GM04504 (cell line): Measurements from ENCODE around the gene SMOC1.

Experiments used
- DNase-seq: peaks from one replicate; pipeline ENCODE4 v3.0.0-alpha.2; 2012; ENCODE audit warnings: low read depth

The SMOC1 gene

DNA sequence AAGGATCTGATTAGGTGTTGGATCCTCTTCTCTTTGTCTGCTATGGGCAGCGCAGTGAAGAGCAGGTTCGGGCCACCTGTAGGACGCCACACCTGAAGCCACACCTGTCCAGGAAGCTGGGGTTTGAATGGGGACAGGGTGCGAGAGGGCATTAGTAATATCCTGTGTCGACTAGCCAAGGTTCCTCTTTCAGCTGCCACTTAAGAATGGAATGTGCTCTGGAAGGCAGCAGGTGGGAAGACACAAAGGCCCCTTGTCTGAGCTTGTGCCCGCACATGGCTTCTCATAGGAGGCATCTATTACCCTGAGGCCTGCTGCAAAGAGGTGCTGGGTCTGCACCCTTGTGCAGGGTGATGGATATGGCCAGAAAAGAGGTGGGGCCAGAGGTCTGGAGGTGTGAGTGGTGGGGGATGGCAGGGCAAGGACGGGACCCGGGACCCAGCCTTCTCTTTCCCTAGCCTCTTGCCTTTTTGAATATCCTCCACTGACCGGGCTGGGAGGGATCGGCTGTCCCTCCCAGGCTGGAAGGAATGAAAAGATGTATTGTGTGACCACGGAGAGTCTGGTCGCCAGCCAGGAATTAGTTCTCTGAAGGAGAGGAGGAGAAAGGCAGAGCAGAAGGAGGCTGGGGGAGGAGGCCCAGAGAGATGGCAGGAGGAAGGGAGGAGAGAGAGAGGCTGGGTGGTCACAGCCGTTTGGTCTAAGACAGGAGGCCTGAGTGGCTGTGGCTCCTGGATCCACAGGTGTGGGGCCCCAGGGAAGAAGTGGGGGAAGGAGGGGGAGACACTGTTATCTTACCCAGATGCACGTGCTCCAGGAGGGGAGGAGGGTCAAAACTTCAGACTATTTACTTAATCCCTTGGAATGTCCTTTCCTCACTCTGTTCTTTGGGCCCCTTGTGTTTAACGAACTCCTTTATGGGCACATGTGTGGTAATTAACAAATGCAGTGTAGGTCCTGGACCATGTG lies 101.5 kb downstream of the SMOC1 start:
- DNase-seq = no peak

DNA sequence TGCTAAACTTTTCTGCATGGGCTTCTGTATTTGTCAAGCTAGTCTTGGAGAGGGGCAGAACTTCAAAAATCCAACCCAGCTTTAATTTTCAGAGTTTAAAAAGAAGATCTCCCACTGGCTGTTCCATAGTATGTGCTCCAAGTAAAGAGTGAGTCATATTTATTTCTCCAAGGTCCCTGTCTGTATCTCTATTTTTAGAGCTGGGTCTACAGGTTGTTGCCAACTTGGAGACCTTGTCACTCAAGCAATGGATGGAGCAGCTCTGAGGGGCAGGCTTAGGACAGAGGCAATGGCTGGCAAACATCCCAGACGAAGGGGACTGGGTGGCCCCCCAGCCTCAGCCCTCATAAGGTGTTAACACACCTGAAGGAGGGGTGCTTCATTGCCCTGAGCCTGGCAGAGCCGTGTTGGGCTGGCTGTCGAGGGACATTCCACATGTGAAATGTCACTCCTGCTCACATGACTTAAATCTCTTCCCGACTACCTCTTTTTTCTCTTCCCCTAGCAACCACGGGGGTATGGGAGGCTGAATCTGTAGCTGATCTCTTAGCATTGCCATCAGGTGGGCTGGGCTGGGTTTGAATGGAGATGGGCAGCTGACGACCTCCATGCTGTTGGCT lies 103.1 kb downstream of the SMOC1 start:
- DNase-seq = no peak

DNA sequence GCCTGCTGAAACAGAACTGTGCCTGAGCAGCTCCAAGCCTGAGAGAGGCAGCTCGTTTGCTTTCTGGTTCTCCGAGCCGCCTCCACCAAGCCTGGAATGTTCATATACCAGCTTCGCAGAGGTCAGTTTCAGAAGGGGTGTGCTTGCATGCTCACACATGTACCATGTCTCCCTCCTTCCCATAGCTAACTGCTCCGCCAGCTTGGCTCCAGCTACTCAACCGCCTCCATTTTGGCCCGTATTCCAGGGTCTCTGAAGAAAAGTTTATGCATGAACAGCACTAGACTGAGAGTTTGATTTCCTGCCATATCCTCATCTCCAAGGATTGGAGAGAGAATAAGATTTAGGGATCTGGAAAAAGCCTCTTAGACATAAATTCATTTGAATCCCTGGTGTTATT lies 103.7 kb downstream of the SMOC1 start:
- no peak for DNase-seq

DNA sequence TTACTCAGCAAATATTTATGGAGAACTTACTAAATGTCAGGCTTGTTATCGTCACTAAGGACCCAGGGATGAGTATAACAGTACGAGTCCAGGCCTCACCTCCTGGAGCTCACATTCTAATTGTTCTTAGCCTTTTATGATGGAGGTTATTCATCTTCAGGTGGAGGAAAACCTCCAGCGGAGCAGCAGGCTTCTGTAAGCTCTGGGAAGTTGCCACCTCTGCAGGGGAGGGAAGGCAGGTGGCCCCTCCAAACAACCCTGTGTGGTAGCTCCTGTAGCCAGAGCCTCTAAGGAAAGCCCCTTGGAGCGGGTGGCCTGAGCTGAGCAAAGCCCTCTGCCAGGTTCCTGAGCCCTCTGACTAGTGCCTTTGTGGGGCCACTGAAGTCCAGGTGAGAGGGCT lies 104.1 kb downstream of the SMOC1 start:
- no peak for DNase-seq

DNA sequence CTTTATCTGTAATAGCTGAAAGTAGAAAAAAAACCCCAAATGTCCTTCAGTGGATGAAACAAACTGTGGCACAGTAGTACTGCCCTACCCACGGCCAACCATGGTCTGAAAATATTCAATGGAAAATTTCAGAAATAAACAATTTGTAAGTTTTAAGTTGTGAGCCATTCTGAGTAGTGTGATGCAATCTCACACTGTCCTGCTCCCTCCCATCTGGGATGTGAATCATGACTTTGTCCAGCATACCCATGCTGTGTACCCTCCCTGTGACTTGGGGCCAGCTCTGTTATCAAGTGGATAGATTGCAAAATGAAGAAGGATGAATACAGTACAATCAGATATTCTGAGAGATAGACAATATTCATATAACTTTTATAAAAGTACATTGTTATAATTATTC lies 106.2 kb downstream of the SMOC1 start:
- no peak for DNase-seq

DNA sequence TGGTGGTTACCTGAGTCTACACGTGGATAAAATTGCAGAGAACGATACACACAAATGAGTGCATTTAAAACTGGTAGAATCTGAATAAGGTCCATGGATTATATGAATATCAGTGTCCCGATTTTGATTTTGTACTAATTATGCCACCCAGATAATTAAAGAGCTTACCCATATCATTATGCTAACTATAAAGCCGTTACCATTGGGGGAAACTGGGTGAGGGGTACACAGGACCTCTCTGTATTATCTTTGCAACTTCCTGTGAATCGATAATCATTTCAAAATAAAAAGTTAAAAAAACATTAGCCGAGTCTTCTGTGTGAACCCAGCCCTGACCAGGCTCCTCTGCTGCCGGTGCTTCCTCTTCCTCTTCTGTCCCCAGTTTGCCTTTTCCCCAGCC lies 107.1 kb downstream of the SMOC1 start:
- DNase-seq = no peak

DNA sequence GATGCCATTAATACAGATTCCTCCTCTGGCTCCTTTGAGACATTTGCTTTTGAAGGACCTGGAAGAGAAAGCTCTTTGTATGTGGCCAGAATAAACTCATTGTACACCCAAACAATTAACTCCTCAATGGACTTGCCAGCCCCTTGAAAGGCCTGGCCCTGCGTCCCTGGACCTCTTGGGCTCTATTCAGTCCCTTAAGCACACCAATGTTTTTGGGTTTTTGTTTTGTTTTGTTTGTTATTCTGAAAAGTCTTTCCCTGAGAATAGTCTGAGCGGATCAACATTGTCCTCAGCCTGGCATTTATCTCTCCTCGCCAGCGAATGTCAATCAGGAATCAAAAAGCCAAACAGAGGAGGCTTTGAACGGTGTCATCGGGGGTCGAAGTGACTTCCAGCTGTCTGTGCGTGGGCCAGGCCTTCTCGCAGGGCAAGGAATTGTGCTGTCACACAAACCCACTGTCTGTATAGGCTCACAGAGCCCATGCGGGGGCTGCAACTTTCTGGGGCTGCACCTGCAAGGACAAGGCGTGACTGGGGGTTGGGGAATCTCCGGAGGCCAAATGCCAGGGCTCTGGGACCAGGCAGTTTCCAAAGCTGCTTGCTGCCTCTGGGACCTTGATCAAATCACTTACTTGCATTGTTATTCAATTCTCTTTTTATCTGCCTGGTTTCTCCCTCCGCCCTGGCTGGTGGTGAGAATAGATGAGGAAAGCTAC lies 108.3 kb downstream of the SMOC1 start:
- DNase-seq = no peak

DNA sequence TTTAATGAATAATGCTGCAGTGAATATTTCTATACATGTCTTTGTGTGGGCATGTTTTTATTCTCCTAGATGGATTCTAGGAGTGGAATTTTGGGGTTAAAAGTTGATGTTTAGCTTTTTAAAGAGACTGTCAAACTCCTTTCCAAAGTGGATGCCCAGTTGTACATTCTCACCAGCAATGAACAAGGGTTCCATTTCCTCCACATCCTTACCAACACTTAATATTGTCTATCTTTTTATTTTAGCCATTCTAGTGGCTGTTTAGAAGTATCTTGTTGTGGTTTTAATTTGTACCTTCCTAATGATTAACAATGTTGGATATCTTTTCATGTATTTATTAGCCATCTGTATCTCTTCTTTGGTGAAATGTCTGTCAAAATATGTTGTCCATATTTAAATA lies 109.8 kb downstream of the SMOC1 start:
- no peak for DNase-seq

DNA sequence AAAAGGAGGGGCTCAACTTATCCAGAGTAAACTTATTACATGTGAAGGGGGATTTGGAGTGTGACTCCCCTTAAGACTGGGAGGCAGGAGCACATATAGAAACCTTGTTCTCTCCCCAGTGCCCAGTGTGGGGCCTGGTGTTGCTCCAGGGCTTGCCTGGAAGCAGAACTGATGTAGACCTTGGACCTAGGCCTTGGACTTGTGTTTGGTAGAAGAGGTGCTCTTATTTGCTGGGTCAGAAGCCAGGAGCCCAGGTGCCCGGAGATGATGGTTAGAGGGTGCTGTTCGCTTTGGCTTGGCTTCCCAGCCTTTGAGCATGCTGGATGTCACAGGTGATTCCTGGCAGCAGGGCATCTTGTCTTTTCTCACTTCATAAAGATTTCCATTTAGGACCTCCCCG lies 110.4 kb downstream of the SMOC1 start:
- DNase-seq = no peak

DNA sequence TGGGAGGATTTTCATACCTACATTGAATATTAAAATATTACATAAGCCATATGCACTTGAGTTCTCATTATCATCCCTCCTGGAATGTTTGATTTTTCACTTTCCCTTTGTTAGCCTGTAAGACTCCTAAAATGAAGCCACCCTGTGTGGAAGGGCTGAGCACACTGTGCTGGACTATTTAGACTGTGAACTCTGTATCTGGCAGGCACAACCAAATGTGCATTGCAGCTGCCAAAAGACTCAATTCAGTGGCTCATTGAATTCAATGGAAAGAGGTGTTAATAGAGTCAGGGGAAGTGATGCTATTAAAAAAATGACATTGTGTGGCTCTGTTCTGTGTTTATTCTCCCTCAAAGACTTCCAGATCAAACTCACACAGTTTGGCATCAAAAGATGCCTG lies 111.1 kb downstream of the SMOC1 start:
- DNase-seq = no peak

DNA sequence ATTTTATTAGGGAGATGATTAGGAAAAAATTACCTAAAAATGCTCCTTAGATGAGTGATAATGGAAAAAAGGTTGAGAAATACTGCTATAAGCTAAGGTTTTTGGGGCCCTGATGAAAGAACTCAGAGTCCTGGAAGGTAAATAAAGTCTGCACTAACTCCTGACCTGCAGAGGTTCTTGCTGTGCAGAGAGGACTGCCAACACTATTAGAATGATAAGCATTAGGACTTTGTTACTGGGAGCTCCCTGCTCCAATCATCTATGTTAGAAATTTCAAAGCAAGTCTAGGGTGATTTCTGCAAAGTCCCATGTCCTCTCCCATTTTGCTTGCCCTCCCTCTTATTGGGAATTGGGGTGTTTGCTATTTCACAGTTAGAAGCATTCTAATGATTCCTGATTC lies 112.2 kb downstream of the SMOC1 start:
- no peak for DNase-seq

DNA sequence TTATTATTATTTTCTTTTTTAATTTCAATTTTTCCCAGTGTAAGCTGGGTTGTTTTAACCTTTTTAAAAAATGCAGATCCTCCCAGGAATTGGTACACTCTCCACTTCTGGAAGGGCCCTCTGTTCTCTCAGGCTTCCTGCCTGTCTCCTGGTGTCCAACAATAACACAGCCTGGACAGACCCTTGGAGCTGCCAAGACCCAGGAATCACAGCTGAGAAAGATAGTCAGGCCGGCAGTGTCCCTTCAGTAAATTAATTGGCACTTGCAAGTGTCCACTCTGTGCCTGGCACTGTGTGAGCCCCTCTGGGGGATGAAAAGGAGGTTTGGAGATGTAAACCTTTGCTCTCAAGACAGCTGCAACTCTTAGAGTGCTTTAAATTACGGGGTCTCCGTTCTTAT lies 113.3 kb downstream of the SMOC1 start:
- DNase-seq = no peak

DNA sequence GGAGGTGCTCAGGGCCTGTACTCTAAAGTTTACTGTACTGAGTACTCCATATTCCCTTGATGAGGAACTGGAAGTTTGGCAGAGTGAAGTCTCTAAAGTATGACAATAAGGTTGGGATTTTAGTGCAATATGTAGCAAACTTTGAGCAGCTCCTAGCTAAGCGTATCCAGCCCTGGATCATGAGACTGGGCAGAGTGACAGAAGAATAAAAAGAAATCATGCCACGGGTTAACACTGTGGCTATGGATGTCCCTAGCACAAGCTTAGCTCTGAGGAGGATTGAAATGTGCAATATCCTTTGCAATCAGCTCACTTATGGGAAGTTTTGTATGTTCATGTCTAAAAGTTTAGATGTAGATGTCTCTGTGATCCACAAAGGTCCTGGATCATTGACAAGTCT lies 114.1 kb downstream of the SMOC1 start:
- no peak for DNase-seq

DNA sequence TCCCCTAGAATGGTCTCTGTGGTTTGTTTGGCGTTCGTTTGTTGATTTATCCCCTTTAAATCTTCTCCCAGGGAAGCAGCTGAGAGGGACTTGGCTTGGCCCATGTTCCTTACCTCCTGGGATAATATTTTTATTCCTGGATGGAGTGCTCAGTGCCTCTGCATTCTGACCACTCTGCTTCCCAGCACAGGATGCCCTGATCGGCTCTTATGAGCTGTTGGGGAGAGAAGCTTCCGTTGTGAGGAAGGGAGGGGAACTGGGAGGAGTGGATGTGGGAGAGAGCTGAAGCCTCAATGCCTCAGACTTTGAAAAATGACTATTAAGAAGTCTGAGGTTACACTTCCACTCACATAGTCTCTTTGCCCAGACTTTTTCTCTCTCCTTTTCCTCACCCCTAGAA lies 114.8 kb downstream of the SMOC1 start:
- no peak for DNase-seq

DNA sequence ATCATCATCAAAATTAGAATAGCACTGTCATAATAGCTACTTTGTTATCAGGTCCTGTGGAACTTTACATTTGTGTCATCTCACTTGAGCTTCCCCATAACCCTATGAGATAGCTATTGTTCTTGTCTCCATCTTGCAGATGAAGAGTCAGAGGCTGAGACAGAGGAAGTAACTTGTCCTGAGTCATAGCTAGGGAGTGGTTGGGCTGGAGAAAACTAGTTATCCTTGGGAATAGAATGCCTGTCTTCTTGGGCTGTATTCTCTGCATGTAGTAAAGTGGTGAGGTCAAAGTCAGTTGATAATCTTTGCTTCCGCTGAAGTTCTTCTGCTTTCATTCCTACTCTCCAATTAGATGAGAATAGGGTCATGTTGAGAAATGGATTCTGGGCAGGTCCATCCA lies 117.0 kb downstream of the SMOC1 start:
- no peak for DNase-seq

DNA sequence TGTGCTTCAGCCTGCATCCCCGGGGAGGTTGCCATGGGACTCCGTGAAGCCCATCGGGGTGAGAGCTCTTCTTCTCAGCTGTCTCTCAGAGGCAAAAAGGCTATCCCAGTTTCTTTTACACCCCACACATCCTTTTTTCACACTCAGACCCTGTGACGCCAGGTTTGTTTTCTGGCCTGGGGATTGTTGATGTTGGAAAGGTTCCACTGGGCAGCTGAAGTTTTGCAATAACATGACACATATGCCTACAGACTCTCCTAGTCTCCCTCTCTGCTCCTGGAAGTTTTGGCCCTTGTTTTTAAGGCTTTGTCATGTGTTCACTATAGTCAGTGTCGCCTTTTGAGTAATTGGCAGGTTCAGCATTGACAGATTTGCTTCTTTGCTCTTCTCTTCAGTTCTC lies 118.6 kb downstream of the SMOC1 start:
- no peak for DNase-seq

DNA sequence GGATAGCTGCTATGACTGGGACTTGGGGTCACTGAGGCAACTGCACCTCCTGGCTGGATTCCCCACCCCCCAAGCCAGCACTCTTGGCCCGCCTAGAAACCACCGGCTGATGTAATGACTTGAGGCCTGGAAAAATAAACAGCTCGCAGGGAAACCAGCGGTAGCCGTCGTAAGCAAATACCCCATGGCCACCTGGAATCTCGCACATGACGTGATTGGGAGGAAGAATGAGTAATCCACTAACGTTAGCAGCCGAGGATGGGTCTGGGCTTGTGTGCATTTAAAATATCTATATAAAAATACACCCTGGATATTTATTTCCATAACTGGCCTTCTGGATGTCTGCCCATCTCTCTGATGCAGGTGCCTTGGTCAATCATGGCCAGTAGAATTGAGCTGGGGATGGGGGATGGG lies 120.1 kb downstream of the SMOC1 start:
- DNase-seq = no peak

DNA sequence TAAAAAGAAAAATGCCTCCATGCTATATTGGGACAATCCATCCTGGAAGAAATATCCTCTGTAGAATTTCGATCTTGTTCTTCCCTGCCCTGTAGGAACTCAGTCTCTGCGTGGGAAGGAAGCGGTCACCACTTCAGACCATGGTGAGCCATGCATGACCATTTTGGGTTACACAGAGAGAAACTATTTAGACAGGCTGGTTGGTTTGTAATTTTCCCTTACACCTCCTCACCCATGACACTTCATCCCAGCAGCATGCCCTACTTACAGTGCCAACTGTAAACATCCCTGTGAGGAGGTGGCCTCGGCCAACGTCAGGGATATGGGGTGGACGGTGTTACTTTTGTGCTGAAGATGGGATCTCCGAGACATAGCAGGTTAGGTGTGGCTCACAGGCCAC lies 121.4 kb downstream of the SMOC1 start:
- no peak for DNase-seq

DNA sequence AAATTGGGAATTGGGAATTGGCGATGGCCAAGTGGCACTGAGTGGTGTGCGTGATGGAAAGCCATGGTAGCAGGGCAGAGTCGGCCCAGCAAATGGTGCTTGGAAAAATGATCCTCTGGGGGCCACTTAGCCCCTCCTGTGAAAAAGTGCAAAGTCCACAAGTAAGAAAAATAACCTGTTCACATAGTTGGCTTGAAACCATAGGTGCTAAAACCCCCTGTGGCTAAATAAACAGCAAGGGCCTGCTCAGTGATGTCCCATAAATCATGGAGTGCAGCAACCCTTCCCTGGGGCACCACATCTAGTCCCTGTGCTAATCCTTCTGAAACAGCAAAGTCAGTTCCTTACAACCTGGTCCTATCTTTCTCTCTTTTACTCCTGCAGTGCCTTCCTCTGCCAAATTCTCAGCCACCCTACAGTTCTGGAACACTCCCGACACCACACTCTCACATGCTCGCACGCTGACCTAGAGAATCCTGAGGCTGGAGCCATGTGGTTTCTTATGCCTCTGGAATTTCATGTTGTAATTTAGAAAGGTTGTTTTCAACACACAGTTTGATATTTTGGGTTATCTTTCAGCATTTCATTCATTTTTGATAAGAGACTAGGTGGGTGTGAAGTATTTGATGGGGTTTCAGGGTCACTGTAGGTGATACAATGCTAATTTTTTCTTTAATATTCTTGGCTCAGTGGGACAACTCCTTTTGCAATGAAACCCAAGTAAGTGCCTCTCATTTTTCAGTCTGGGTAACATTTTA lies 123.6 kb downstream of the SMOC1 start:
- no peak for DNase-seq

DNA sequence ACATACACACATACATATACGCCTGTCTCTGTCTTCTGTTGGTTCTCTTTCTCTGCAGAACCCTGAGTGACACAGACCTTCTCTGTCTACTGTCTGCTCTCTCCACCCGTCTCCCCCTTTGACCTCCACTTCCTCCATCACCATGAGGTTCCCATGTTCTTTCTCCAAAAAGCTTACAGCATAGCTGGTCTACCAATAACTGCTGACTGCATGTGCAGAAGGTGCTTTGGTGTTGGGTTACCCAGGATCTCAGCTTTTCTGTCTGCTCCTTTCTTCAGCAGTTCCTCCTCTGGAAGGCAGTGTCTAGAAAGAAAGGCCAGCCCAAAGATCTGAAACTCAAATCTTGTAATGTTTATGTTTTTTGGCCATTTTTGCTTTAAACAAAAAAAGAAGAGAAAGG lies 125.6 kb downstream of the SMOC1 start:
- no peak for DNase-seq

DNA sequence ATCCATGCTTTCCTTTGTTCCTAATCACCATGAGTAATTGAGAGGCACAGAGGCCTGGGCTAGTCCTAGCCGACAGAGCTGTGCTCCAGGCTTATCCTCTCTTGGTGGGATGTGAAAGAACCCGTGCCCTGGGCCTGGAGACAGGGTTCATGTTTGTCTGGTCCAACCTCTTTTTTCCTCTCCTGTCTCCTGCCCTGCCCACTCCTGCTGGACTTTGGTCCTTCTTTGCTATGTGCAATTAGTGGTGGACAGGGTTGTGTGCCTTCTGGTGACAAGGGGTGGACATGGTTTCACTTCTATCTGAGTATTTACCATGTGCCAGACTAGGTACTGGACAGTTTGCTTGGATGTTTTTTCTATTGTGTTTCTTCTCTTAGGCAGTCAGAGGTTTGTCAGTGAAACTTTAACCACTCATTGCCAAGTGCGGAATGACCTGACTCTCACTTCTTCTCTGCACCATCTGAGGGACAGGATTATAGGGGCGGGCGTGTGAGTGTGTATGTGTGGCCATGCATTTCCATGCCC lies 126.1 kb downstream of the SMOC1 start:
- no peak for DNase-seq

DNA sequence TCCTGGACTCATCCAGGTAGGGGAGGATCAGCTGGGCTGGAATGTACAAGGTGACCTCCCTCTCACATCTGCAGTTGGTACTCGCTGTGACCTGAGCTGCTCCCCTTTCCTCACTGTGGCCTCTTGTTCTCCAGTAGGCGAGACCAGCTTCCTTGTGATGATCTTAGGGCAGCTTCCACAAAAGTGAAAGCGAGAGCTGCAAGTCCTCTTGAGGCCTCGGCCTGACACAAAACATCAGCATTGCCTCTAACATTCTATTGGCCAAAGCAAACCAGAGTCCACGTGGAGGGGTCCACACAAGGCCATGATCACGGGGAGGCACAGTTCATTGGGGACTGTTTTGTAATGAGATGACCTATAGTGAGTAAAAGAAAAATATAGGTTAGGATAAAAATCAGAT lies 127.5 kb downstream of the SMOC1 start:
- no peak for DNase-seq
